Gastrocnemius medialis (tissue), 4 donors: ENCODE measurements around the gene TRNP1. TPM values are rescaled to one million over a fixed set of nuclear protein-coding genes. Genes with fewer than 3 reads are reported as not detected.

Experiments used
- ATAC-seq, 2 donors: fragments of 150-250 bp; one replicate each; pipeline ENCODE4 v1.9.1; 2016
- DNase-seq, 2 donors: peaks; one replicate each; pipeline ENCODE4 v3.0.0-alpha.2; 2019
- H3K27ac ChIP-seq, 4 donors: fragments of 200-600 bp; sonication (generic); 1 replicate in 1 of 4; 2 replicates in 3 of 4; pipeline ENCODE4 v1.5.1; 2016 to 2018; ENCODE audit warnings: mild to moderate bottlenecking in 2 of 4, moderate library complexity in 1 of 4
- H3K27me3 ChIP-seq, 3 donors: fragments of 200-600 bp; sonication (generic) in 2 of 3; 1 replicate in 1 of 3; 2 replicates in 2 of 3; pipeline versions ENCODE4 v1.5.1 to v1.6.0; 2016 to 2019; ENCODE audit warnings: mild to moderate bottlenecking in 1 of 3, moderate library complexity in 1 of 3
- H3K36me3 ChIP-seq, 2 donors: fragments of 200-600 bp; sonication (generic) in 1 of 2; one replicate each; pipeline ENCODE4 v1.5.1; 2017 to 2018
- H3K4me1 ChIP-seq, 2 donors: fragments of 200-600 bp; sonication (generic) in 1 of 2; one replicate each; pipeline ENCODE4 v1.5.1; 2016 to 2017; ENCODE audit warnings: mild to moderate bottlenecking in 2 of 2
- H3K4me3 ChIP-seq, 4 donors: fragments of 200-600 bp; sonication (generic) in 3 of 4; 1 replicate in 1 of 4; 2 replicates in 3 of 4; pipeline ENCODE4 v1.5.1; 2016 to 2019; ENCODE audit warnings: mild to moderate bottlenecking in 2 of 4
- H3K9me3 ChIP-seq, 3 donors: fragments of 200-600 bp; sonication (generic) in 2 of 3; 1 replicate in 1 of 3; 2 replicates in 2 of 3; pipeline ENCODE4 v1.5.1; 2016 to 2019
- POLR2A ChIP-seq, 2 donors: fragments of 450-650 bp; IDR thresholded peaks; one replicate each; pipeline ENCODE4 v1.6.1; 2017; ENCODE audit warnings: antibody characterized with exemption in 2 of 2, mild to moderate bottlenecking in 2 of 2, moderate library complexity in 2 of 2
- in situ Hi-C, 4 donors: fragments of 200-750 bp; cut with MboI; loops; one replicate each; pipeline versions ENCODE4 v1.15.0 to v1.8.0; 2017; ENCODE audit warnings: low sequenced_read_pairs in 4 of 4
- intact Hi-C: fragments of 100-400 bp; cut with DNase I; formaldehyde crosslinking; loops from one replicate; pipeline ENCODE4 v1.15.1; 2023; ENCODE audit warnings: low total_unique reads
- total RNA-seq, 4 donors: library from RNA; depleted of rRNA; stranded (reverse); fragments of >200 nt; gene quantifications; one replicate each; pipeline versions ENCODE4 v1.1.0 to v1.2.3, GENCODE V29; 2016
- TF ChIP-seq, protein P1 (sequence below), 5 experiments: fragments of 450-650 bp in 3 of 5; fragments of 200-600 bp in 2 of 5; sonication (generic) in 2 of 5; IDR thresholded peaks in 4 of 5; conservative IDR thresholded peaks in 1 of 5; 1 replicate in 4 of 5; 2 replicates in 1 of 5; pipeline ENCODE4 v1.5.1; 2016 to 2019; ENCODE audit warnings: antibody characterized with exemption in 5 of 5, mild to moderate bottlenecking in 3 of 5, moderate library complexity in 3 of 5

The TRNP1 gene
- total RNA-seq, 4 donors from 2014 or later = 1.2 to 5.1 (median 2.0) TPM

DNA sequence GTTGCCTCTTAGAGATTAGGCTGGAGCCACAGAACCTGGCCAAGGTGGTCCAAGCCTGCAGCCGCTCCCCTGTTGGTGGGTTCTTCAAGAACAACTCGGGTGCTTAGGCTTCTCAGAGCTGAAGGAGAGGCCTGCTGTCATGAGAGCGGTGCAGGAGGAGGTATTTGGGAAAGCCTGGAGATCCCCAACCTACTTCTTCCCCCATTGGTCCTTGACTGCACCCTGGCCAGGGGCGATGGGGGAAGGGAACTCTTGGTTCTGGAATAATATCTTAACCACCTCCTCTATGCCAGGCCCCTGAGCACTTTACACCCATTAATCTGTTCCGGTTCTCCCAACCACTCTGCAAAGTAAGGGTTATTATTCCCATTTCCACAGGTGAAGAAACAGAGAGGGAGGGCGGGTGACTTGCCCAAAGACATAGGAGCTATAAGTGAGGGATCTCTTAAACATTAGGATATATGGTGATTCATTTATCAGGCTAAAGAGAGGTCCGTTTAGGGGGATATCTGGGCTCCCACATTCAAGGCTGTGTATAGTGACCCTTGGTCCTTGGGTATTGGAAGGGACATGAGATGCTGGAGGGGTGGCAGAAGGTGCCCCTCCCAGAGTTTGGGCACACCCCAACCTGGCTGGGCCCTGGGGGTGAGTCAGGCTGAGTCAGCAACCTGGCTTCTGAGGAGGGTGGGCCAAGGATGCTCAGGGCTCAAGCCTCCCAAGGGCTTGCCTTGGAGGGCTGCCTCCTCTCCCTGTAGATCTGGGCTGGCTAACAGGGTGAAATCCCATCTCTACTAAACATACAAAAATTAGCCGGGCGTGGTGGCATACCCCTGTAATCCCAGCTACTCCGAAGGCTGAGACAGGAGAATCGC is 5.2 kb downstream of the TRNP1 start:
- peaks cover 19 to 25% of the 10 kb centered on the region in 2 donors for H3K4me1 ChIP-seq
- intact Hi-C loops (loop anchor here (5.0 kb wide), 1 partner anchor 34 kb away; no protein-coding TSS in a partner anchor), in situ Hi-C loops (loop anchor here in 3 of 4 donors (5.0 to 10.0 kb wide), 2 partner anchors 96 to 99 kb away; no protein-coding TSS in a partner anchor)
- no peaks in the 10 kb centered on the region for H3K36me3 ChIP-seq
- peak overlapping the region; percentile 45 to 72 (median 55) for H3K27ac ChIP-seq
- ATAC-seq = no peak
- no peaks in the 10 kb centered on the region for H3K9me3 ChIP-seq
- TF ChIP-seq, protein P1, sequence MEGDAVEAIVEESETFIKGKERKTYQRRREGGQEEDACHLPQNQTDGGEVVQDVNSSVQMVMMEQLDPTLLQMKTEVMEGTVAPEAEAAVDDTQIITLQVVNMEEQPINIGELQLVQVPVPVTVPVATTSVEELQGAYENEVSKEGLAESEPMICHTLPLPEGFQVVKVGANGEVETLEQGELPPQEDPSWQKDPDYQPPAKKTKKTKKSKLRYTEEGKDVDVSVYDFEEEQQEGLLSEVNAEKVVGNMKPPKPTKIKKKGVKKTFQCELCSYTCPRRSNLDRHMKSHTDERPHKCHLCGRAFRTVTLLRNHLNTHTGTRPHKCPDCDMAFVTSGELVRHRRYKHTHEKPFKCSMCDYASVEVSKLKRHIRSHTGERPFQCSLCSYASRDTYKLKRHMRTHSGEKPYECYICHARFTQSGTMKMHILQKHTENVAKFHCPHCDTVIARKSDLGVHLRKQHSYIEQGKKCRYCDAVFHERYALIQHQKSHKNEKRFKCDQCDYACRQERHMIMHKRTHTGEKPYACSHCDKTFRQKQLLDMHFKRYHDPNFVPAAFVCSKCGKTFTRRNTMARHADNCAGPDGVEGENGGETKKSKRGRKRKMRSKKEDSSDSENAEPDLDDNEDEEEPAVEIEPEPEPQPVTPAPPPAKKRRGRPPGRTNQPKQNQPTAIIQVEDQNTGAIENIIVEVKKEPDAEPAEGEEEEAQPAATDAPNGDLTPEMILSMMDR (IDR thresholded peaks at IDR 0.05 in 4 of 5, conservative IDR thresholded peaks at IDR 0.05 in 1 of 5) = no peak
- TF ChIP-seq POLR2A (IDR thresholded peaks at IDR 0.05) = no peak
- H3K27me3 ChIP-seq = peaks cover 10 to 19% (median 18%) of the 10 kb centered on the region in 3 donors
- DNase-seq = no peak
- H3K4me3 ChIP-seq = no peak overlapping the region

DNA sequence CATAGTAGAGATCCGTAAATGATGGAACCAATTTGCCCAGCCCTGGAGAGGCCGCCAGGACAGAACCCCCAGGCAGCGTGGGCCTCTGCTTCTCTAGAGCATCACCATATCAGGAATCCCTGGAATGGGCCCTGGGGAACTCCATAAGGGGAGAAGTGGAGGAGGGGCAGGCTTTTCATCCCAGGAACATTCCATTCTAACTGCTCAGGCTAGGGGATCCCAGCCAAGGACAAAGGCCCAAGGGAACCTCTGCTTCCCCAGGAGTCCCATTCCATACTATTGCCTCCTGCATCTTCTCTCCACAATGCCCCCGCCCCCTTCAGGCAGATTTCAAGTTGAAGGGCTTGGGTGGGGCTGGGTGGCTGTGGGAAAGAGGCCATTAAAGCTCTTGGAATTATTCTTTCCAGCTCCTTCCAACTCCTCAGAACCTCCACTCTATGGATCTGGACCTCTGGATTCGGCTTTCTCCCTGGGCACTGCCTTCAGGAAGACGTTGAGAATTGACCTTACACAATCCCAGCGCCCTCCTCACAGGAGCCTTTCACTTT is 6.0 kb downstream of the TRNP1 start:
- in situ Hi-C loops = loop anchor here in 3 of 4 donors (5.0 to 10.0 kb wide), 2 partner anchors 95 to 98 kb away; no protein-coding TSS in a partner anchor
- ATAC-seq (peak; percentile 75 to 80), DNase-seq (peak; percentile 61 to 63)
- no peak for TF ChIP-seq POLR2A (IDR thresholded peaks at IDR 0.05)
- TF ChIP-seq, protein P1 (IDR thresholded peaks at IDR 0.05 in 4 of 5, conservative IDR thresholded peaks at IDR 0.05 in 1 of 5) = no peak
- H3K27me3 ChIP-seq = peaks cover 8 to 17% (median 14%) of the 10 kb centered on the region in 3 donors
- intact Hi-C loops = loop anchor here (5.0 kb wide), 1 partner anchor 33 kb away; no protein-coding TSS in a partner anchor
- peak overlapping the region; percentile 52 to 72 (median 60) for H3K27ac ChIP-seq
- H3K9me3 ChIP-seq = no peaks in the 10 kb centered on the region
- H3K4me1 ChIP-seq = peaks cover 19 to 23% of the 10 kb centered on the region in 2 donors
- no peaks in the 10 kb centered on the region for H3K36me3 ChIP-seq
- H3K4me3 ChIP-seq = no peak overlapping the region

DNA sequence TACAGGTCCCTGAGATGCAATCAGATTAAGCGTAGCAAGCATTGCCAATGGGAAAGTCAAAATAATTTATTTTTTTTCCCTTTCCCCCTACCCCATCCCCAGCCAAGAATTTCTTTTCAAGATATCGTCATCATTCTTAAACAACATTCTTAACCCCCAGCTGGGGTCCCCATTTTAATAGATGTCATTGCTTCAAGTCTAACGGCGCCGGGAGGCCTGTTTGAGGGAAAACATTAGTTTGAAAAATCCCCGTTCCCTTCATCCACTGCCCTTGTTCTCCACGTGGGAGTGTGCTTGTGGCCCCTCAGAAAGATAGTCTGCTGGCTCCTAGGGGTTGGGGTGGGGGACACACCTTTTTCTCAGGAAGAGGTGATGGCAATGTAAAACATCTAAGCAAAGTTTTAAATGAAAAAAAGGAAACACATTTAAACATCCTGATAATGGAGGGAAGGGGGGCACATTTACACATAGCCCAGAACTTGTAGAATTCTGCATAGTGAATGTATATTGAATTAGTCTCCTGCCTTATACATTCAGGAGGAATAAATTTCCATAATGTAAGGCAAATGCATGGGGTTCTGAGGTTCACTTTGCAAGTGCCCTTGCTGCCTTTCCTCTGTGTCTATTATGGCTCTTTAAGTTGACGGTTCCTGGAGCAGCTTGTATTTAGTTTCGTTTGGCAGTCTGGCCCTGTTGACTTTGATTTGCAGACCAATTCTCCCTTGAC is 6.8 kb downstream of the TRNP1 start:
- intact Hi-C loops (no loop called here), in situ Hi-C loops (no loop called here)
- ATAC-seq (no peak), DNase-seq (no peak)
- Histone ChIP-seq H3K4me1 (peaks cover 19 to 22% of the 10 kb centered on the region in 2 donors), H3K36me3 (no peaks in the 10 kb centered on the region), H3K9me3 (no peaks in the 10 kb centered on the region), H3K27me3 (peaks cover under 1 to 9% (median 7%) of the 10 kb centered on the region in 3 donors), H3K27ac (peak overlapping the region in 3 of 4 donors; percentile 54 to 65 (median 59)), H3K4me3 (no peak overlapping the region)
- no peak for TF ChIP-seq POLR2A (IDR thresholded peaks at IDR 0.05)
- TF ChIP-seq, protein P1 (IDR thresholded peaks at IDR 0.05 in 4 of 5, conservative IDR thresholded peaks at IDR 0.05 in 1 of 5) = no peak

DNA sequence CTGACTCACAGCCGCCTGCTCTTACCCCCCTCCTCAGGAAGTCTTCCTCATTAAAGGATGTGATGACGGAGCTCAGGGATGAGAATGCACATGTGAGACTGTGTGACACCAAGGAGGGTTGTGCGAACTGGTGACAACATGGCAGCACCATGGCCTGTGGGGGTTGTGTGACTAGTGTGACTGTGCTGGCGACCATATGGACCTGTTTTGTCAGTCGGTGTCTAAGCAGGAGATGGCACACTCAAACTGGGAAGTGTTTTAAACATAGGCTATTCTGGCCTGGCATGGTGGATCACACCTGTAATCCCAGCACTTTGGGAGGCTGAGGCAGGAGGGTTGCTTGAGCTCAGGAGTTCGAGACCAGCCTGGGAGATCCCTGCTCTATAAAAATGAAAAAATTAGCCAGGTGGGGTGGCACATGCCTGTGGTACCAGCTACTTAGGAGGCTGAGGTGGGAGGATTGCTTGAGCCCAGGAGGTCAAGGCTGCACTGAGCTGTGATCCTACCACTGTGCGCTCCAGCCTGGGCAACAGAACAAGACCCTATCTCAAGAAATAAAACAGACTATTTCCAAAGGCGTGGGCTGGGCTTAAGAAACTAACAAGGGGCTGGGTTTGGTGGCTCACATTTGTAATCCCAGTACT is 7.4 kb downstream of the TRNP1 start:
- H3K4me3 ChIP-seq = no peak overlapping the region
- TF ChIP-seq POLR2A (IDR thresholded peaks at IDR 0.05) = no peak
- TF ChIP-seq, protein P1 (IDR thresholded peaks at IDR 0.05 in 4 of 5, conservative IDR thresholded peaks at IDR 0.05 in 1 of 5) = no peak
- DNase-seq (no peak), ATAC-seq (no peak)
- in situ Hi-C loops = no loop called here
- peak overlapping the region in 3 of 4 donors; percentile 31 to 58 (median 35) for H3K27ac ChIP-seq
- H3K4me1 ChIP-seq = peaks cover 19 to 22% of the 10 kb centered on the region in 2 donors
- intact Hi-C loops = no loop called here
- peaks cover 0 to 4% (median 0%) of the 10 kb centered on the region in 3 donors for H3K27me3 ChIP-seq
- H3K9me3 ChIP-seq = no peaks in the 10 kb centered on the region
- H3K36me3 ChIP-seq = no peaks in the 10 kb centered on the region
